WERI-Rb-1 (cell line): ENCODE measurements around the gene TYR.
"Not testable (repeated sequence)": the region's sequence is repeated elsewhere in the genome, so short reads cannot be mapped to it uniquely, and the experiment has no call there.

ENCODE experiments used
- DNase-seq: peaks from one replicate; pipeline ENCODE4 v3.0.0-alpha.2; 2020
- H3K27ac ChIP-seq: fragments of 250-450 bp; sonication (Bioruptor Pico); 2 replicates; pipeline ENCODE4 v1.5.1; 2020; ENCODE audit warnings: mild to moderate bottlenecking, moderate library complexity
- H3K27me3 ChIP-seq: fragments of 250-450 bp; sonication (Bioruptor Pico); 2 replicates; pipeline ENCODE4 v1.5.1; 2021; ENCODE audit warnings: mild to moderate bottlenecking, low read depth, moderate library complexity; ENCODE audit not compliant: insufficient read depth, severe bottlenecking
- H3K36me3 ChIP-seq: fragments of 250-450 bp; sonication (Bioruptor Pico); 2 replicates; pipeline ENCODE4 v1.5.1; 2020; ENCODE audit warnings: mild to moderate bottlenecking, moderate library complexity
- H3K4me3 ChIP-seq: 2 replicates; pipeline ENCODE4 v1.5.1; 2011; ENCODE audit warnings: low read depth, mild to moderate bottlenecking, control low read depth, low read length
- H3K9me3 ChIP-seq: fragments of 250-450 bp; sonication (Bioruptor Pico); 2 replicates; pipeline ENCODE4 v1.5.1; 2021; ENCODE audit warnings: mild to moderate bottlenecking, moderate library complexity; ENCODE audit not compliant: severe bottlenecking
- CTCF ChIP-seq: IDR thresholded peaks from 2 replicates; pipeline ENCODE4 v1.5.1; 2011; ENCODE audit warnings: low read depth, mild to moderate bottlenecking, control low read depth, inconsistent platforms, low read length

Gene TYR

GRCh38 chr11:89235976-89236375 is 58.3 kb downstream of the TYR start:
- no peaks in the 10 kb centered on the region for H3K27me3 ChIP-seq
- H3K9me3 ChIP-seq = no peaks in the 10 kb centered on the region
- H3K4me3 ChIP-seq = no peak overlapping the region
- no peaks in the 10 kb centered on the region for H3K36me3 ChIP-seq
- TF ChIP-seq CTCF = no peak
- no peak for DNase-seq
- no peak overlapping the region for H3K27ac ChIP-seq

- not testable (repeated sequence) for DNase-seq, H3K27me3 ChIP-seq, H3K4me3 ChIP-seq, H3K27ac ChIP-seq, H3K9me3 ChIP-seq, H3K36me3 ChIP-seq
These were observed 69.3 kb downstream of the TYR start for GRCh38 chr11:89247007-89247406.

GRCh38 chr11:89249196-89249595 is 71.5 kb downstream of the TYR start:
- Histone ChIP-seq H3K27ac (no peak overlapping the region), H3K36me3 (no peaks in the 10 kb centered on the region), H3K9me3 (no peaks in the 10 kb centered on the region), H3K4me3 (no peak overlapping the region), H3K27me3 (no peaks in the 10 kb centered on the region)
- TF ChIP-seq CTCF = no peak
- no peak for DNase-seq

- not testable (repeated sequence) for H3K9me3 ChIP-seq, H3K4me3 ChIP-seq, H3K27ac ChIP-seq, H3K27me3 ChIP-seq, DNase-seq, H3K36me3 ChIP-seq
These were observed 83.8 kb downstream of the TYR start for GRCh38 chr11:89261483-89261882.

- DNase-seq = no peak
- H3K27me3 ChIP-seq = no peaks in the 10 kb centered on the region
These were observed 90.1 kb downstream of the TYR start for GRCh38 chr11:89267660-89268302.

GRCh38 chr11:89272540-89273088 is 94.9 kb downstream of the TYR start:
- DNase-seq, H3K27ac ChIP-seq, H3K27me3 ChIP-seq, H3K9me3 ChIP-seq, H3K36me3 ChIP-seq, H3K4me3 ChIP-seq: not testable (repeated sequence)

More at GRCh38 chr11:89267660-89268302, 90.1 kb downstream of the TYR start:
- Histone ChIP-seq H3K4me3 (no peak overlapping the region), H3K36me3 (no peaks in the 10 kb centered on the region), H3K27ac (no peak overlapping the region), H3K9me3 (no peaks in the 10 kb centered on the region)
- no peak for TF ChIP-seq CTCF

GRCh38 chr11:89273220-89273619 is 95.5 kb downstream of the TYR start:
- H3K36me3 ChIP-seq, DNase-seq, H3K27me3 ChIP-seq, H3K9me3 ChIP-seq, H3K27ac ChIP-seq, H3K4me3 ChIP-seq: not testable (repeated sequence)

GRCh38 chr11:89275966-89276365 is 98.3 kb downstream of the TYR start:
- Histone ChIP-seq H3K27ac (no peak overlapping the region), H3K4me3 (no peak overlapping the region), H3K27me3 (no peaks in the 10 kb centered on the region), H3K36me3 (no peaks in the 10 kb centered on the region), H3K9me3 (no peaks in the 10 kb centered on the region)
- DNase-seq = no peak
- TF ChIP-seq CTCF = no peak
